Measurements from ENCODE around the gene OR2A25.
"Not testable (repeated sequence)": the region's sequence is repeated elsewhere in the genome, so short reads cannot be mapped to it uniquely, and the experiment has no call there.

OR2A25 gene, protein sequence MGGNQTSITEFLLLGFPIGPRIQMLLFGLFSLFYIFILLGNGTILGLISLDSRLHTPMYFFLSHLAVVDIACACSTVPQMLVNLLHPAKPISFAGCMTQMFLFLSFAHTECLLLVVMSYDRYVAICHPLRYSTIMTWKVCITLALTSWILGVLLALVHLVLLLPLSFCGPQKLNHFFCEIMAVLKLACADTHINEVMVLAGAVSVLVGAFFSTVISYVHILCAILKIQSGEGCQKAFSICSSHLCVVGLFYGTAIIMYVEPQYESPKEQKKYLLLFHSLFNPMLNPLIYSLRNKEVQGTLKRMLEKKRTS

DNA sequence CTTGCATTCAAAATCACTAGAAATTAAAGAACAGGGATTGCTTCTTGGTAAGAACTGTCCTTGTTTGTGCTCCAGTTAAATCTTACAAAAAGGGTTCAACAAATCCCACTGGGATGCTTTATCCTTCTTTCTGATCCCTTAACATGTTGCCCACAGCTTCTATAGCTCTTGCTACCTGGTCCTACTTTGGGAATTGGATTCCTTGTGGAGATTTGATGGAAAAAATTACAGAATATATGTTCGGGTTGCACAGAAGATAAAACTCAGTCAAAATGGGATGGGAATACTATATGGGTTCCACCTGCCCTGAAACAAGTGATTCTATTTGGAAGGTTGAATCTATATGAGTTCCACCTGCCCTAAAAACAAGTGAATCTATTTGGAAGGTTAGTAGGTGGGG lies at the start of gene OR2A25:
Gene OR2A25 (plus strand): TSS at position 301 of the 400 bp plus-strand sequence. CDS start 4,409 bp downstream, outside the sequence.
- DNase-seq (ENCODE audit: low read depth): no peak

DNA sequence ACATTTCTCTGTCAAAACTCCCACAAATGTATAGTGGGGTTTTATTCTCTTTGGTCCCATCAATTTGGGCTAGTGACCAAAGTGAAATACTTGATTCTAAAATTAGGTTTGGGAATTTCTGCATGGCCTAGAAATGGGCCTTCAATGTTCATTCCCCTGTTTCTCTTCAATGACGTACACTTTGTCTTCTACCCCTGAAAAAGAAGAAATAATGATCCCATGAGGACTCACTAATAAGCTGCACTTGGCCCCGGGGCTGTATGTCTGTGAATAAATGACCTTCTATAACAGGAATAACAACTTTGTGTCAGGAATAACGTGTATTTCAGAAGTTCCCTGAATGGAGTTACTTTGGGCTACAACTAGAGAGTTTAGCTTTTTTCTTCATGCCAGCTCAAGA lies 49.3 kb upstream of the OR2A25 start:
- no peak for DNase-seq (ENCODE audit: low read depth)

DNA sequence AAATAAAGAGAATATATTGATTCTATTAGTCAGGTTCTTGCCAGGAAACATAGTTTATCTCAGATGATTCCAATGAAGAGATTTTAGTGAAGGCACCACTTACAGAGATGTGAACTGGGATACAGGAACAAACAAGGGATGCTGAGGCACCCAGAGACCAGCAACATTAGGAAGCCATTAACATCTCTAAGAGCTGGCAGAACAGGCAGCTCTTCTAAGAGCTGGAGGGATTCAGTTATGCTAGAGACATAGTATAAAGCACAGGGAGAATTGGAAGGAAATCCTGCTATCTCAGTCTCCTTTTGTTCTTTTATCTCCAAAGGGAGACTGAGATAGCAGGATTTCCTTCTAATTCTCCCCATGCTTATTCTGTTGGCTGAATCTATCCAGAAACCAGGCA lies 47.4 kb upstream of the OR2A25 start:
- no peak for DNase-seq (ENCODE audit: low read depth)

DNA sequence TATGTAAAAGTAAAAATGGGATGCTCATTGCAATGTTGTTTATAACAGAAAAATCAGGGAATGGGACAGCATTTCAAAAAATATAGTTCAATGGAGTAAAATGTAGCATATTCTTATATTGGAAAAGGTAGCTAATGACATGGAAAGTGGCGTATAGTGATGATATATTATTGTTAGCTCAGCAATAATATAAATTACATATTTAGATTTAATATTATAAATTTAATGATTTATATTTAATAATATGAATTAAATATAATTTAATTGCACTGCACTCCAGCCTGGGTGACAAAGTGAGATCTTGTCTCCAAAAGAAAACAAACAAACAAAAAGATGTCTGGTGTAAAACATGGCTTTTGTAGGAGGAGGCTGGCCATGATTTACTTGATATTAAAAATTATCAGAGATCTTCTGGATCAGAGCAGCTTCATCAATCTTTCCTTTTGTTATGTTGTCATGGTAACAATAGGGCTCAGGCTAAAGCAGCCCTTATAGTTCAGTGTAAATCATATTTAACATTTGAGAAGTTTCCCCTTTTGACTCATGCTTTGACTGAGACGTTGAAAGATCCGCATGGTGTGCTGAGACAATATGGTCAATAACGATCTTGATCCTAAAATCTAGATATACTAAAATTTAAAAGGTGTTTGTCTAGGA lies 46.3 kb upstream of the OR2A25 start:
- DNase-seq (ENCODE audit: low read depth): no peak

- no peak for DNase-seq (ENCODE audit: low read depth)
Observed at GRCh38 chr7:144024213-144024612, 45.4 kb upstream of the OR2A25 start.

- DNase-seq (ENCODE audit: low read depth): no peak
Observed at GRCh38 chr7:144026203-144026883, 43.3 kb upstream of the OR2A25 start.

- no peak for DNase-seq (ENCODE audit: low read depth)
Observed at GRCh38 chr7:144027070-144027469, 42.5 kb upstream of the OR2A25 start.

DNA sequence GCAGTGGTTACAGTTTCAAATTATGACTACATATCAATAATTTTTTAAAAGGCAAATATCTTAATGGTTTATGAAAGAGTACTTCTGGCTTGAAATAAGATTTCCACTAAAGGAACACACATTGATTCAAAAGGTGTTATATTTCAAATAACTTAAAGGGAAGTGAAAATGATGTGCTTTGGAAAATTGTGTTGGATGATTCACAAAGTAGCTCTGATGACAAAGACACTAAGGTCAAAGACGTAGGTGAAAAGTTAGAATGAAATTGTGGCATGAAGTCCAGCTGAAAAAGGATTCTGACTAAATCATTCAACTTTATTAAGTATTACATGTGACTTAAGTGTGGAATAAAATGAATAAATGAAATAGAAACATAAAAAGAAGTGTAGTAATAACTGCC lies 41.6 kb upstream of the OR2A25 start:
- DNase-seq (ENCODE audit: low read depth): no peak

- DNase-seq (ENCODE audit: low read depth): no peak
Observed at GRCh38 chr7:144028547-144028946, 41.1 kb upstream of the OR2A25 start.

DNA sequence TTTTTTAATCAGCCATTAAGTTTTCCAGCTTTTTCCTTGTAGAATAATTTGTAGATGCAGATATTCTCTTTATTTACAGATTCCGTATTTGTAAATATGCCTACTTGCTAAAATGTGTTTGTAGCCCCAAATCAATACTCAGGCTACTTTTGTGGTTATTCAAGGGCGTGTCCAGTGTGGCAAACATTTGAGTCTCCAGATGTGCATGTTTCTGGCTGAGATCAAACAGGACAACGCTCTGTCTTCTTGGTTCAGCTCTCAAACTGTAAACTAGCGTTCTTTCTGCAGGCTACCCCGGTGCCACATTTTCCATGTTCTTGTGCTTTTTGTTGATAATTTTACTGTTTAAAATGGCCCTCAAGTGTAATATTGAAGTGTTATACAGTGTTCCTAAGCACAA lies 37.1 kb upstream of the OR2A25 start:
- no peak for DNase-seq (ENCODE audit: low read depth)

DNA sequence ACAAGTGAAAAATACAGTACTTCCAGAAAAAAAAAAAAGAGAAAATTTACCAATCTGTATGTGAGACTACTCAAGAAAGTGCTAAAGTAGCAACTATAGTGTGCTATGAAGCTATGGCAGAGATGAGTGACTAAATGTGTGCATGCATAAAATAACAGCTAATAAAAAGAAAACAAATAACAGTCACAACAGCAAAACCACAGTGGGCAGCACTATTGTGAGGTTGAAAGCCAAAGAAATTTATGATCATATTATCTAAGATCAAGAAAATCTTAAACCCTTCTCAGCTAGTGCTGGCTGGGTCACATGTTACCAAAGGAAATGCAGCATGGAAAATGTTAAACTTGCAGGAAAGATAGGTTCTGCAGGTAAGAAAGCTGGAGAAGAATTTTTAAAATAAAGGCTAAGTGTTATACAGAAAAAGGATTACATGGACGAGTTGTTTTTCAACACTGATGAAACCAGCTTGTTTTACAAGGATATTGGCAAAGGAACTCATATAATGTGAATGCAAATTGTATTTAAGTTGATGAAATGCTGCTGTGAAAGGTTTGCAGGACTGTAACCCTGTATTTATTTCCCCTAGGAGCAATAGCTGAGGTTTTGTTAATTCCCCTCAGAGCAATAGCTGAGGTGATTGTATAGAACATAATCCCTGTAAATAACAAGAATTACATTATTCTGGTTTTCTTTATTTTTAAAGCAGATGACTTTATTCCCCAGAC lies 36.5 kb upstream of the OR2A25 start:
- no peak for DNase-seq (ENCODE audit: low read depth)

GRCh38 chr7:144035385-144035784 lies 34.2 kb upstream of the OR2A25 start:
- DNase-seq (ENCODE audit: low read depth): no peak

DNA sequence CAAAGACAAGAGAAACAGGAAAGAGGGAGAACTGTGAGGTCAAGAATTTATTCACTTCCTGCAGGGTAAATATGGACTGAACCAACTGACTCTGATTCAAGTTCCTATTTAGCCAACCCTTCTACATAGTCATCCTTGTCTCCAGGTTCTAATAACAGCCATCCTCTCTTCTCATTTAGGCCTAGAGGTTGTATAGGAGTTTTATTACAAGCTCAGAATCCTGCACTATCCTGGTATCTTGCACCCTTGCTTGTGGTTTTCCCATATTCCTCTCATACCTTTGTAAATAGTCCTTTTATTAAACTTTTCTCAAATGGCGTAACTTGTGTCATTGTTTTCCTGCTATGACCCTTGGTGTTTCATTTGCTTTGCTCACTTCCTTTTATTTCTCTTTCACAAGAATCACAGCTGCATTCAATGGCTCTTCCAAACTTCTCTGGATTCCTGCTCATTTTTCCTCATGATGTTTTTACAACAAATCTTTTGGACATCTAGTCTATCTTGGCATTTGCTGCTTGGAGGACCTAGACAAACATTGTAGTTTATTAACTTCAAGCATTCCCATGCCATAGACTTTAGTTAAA lies 33.2 kb upstream of the OR2A25 start:
- DNase-seq (ENCODE audit: low read depth): no peak

- no peak for DNase-seq (ENCODE audit: low read depth)
Observed at GRCh38 chr7:144037414-144038035, 32.1 kb upstream of the OR2A25 start.

DNA sequence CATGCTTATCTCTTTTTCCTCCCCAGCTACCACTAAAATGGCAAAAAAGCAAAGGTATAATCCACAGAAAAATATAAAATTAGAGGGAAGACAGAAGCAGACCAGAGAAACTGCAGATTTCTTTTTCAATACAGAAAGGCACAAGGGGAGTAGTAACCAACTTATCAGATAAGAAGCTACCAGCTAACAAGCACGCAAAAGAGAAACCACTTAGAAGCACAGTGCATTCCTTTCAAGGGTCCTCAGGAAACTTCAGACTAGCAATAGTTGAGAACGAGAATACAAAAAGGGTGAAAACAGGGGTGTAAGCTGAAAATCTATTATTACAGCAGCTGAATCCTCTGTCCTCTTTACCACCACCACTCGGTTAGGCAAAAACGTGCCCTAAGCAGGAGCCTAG lies 30.7 kb upstream of the OR2A25 start:
- DNase-seq (ENCODE audit: low read depth): no peak

GRCh38 chr7:144048648-144049047 lies 21.0 kb upstream of the OR2A25 start, which contains the start of gene OR2A5:
OR2A5 (plus strand) TSS chr7:144048948; CDS start chr7:144050402, 1,454 bp downstream.
- DNase-seq (ENCODE audit: low read depth): no peak

DNA sequence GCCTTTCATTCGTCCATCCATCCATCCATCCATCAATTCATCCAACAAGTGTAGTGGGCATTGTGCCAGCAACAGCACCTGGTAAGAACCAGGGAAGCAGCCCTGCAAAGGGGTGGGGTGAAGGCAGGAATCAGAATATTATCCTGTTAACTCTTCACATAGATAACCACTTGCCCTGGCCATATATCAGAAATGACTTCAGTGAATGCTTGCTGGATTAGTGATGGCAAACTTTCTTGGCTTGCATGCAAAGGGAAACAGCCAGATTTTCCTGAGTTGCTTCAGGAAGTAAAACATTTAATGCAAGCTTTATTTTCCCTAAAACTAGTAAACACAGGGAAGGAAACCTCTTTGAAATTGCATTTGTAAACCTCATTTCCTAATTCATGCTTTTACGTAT lies 20.1 kb upstream of the OR2A25 start:
- no peak for DNase-seq (ENCODE audit: low read depth)

GRCh38 chr7:144050093-144050492 lies 19.5 kb upstream of the OR2A25 start:
- DNase-seq (ENCODE audit: low read depth): no peak

DNA sequence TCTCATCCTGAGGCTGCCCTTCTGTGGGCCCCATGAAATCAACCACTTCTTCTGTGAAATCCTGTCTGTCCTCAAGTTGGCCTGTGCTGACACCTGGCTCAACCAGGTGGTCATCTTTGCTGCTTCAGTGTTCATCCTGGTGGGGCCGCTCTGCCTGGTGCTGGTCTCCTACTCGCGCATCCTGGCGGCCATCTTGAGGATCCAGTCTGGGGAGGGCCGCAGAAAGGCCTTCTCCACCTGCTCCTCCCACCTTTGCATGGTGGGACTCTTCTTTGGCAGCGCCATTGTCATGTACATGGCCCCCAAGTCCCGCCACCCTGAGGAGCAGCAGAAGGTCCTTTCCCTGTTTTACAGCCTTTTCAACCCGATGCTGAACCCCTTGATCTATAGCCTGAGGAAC lies 18.7 kb upstream of the OR2A25 start:
- not testable (repeated sequence) for DNase-seq (ENCODE audit: low read depth)

GRCh38 chr7:144057954-144058353 lies 11.7 kb upstream of the OR2A25 start:
- no peak for DNase-seq (ENCODE audit: low read depth)

- no peak for DNase-seq (ENCODE audit: low read depth)
Observed at GRCh38 chr7:144063710-144064109, 5.9 kb upstream of the OR2A25 start.

GRCh38 chr7:144069953-144070352 lies 342 bp downstream of the OR2A25 start:
- DNase-seq (ENCODE audit: low read depth): no peak
